Thoracic aorta (tissue), 2 donors: ENCODE data around the gene TPPP. TPM values are rescaled to one million over a fixed set of nuclear protein-coding genes. Genes with fewer than 3 reads are reported as not detected.

Experiments used
- ATAC-seq: fragments of 150-250 bp; one replicate; pipeline ENCODE4 v1.8.0; 2017; ENCODE audit warnings: low read depth; ENCODE audit not compliant: insufficient number of reproducible peaks, low FRiP score
- DNase-seq: peaks from one replicate; pipeline ENCODE4 v3.0.0-alpha.2; 2020; ENCODE audit warnings: low spot score
- H3K27ac ChIP-seq, 2 donors: fragments of 200-600 bp; sonication (generic); 1 replicate in 1 of 2; 2 replicates in 1 of 2; pipeline ENCODE4 v1.5.1; 2016; ENCODE audit warnings: mild to moderate bottlenecking in 2 of 2, moderate library complexity in 2 of 2
- H3K27me3 ChIP-seq: fragments of 200-600 bp; sonication (generic); replicated peaks from 2 replicates; pipeline ENCODE4 v1.6.0; 2016; ENCODE audit warnings: mild to moderate bottlenecking; ENCODE audit not compliant: insufficient read depth
- H3K36me3 ChIP-seq: fragments of 200-600 bp; sonication (generic); one replicate; pipeline ENCODE4 v1.5.1; 2016
- H3K4me1 ChIP-seq, 2 donors: fragments of 200-600 bp; sonication (generic); 1 replicate in 1 of 2; 2 replicates in 1 of 2; pipeline versions ENCODE4 v1.5.1 to v1.6.0; 2016; ENCODE audit warnings: low read depth in 2 of 2, mild to moderate bottlenecking in 1 of 2; ENCODE audit not compliant: control insufficient read depth in 1 of 2
- H3K4me3 ChIP-seq: fragments of 200-600 bp; sonication (generic); 2 replicates; pipeline ENCODE4 v1.5.1; 2016; ENCODE audit warnings: mild to moderate bottlenecking
- H3K9me3 ChIP-seq: fragments of 200-600 bp; sonication (generic); 2 replicates; pipeline ENCODE4 v1.5.1; 2016
- CTCF ChIP-seq: fragments of 200-600 bp; sonication (generic); IDR thresholded peaks from one replicate; pipeline ENCODE4 v1.5.1; 2019; ENCODE audit warnings: antibody characterized with exemption
- total RNA-seq, 2 donors: library from RNA; depleted of rRNA; stranded (reverse); fragments of >200 nt; gene quantifications; one replicate each; pipeline versions ENCODE4 v1.1.0 to v1.2.3, GENCODE V29; 2016

TPPP gene
- total RNA-seq, 2 donors from 2014 or later: 9.9 to 13.0 TPM

- H3K27ac ChIP-seq: no peak overlapping the region
Observed at GRCh38 chr5:612498-613424, 80.4 kb downstream of the TPPP start.

GRCh38 chr5:611731-612486 is 81.2 kb downstream of the TPPP start, which contains the start of gene CEP72:
CEP72 (plus strand) TSS chr5:612340; CDS start chr5:612362, 22 bp downstream.
- Histone ChIP-seq H3K4me3 (peak within 1 kb of the TSS; percentile 88), H3K27me3 (no peaks in the 10 kb centered on the region), H3K4me1 (peaks cover 5 to 16% of the 10 kb centered on the region in 2 donors), H3K9me3 (no peaks in the 10 kb centered on the region), H3K36me3 (no peaks in the 10 kb centered on the region), H3K27ac (no peak within 1 kb of the TSS)
- TF ChIP-seq CTCF: no peak
- ATAC-seq (peak; percentile 58), DNase-seq (peak; percentile 57)

More at GRCh38 chr5:612498-613424, 80.4 kb downstream of the TPPP start:
- TF ChIP-seq CTCF: no peak
- Histone ChIP-seq H3K36me3 (no peaks in the 10 kb centered on the region), H3K4me1 (peaks cover 5 to 16% of the 10 kb centered on the region in 2 donors), H3K27me3 (no peaks in the 10 kb centered on the region), H3K9me3 (no peaks in the 10 kb centered on the region), H3K4me3 (peak overlapping the region; percentile 88)
- DNase-seq (no peak), ATAC-seq (no peak)

- no peaks in the 10 kb centered on the region for H3K36me3 ChIP-seq
- no peaks in the 10 kb centered on the region for H3K9me3 ChIP-seq
- no peak overlapping the region for H3K27ac ChIP-seq
- TF ChIP-seq CTCF: no peak
- no peaks in the 10 kb centered on the region for H3K27me3 ChIP-seq
- H3K4me3 ChIP-seq: peak overlapping the region; percentile 88
- no peak for ATAC-seq
- DNase-seq: no peak
- peaks cover 5 to 16% of the 10 kb centered on the region in 2 donors for H3K4me1 ChIP-seq
Observed at GRCh38 chr5:610744-611730, 82.1 kb downstream of the TPPP start.

GRCh38 chr5:610011-610743 is 83.0 kb downstream of the TPPP start:
- no peak for TF ChIP-seq CTCF
- H3K27ac ChIP-seq: no peak overlapping the region
- H3K36me3 ChIP-seq: no peaks in the 10 kb centered on the region
- H3K4me3 ChIP-seq: no peak overlapping the region
- no peaks in the 10 kb centered on the region for H3K27me3 ChIP-seq
- no peaks in the 10 kb centered on the region for H3K9me3 ChIP-seq
- H3K4me1 ChIP-seq: peaks cover 5 to 16% of the 10 kb centered on the region in 2 donors
- ATAC-seq: no peak
- DNase-seq: no peak

Other genes with a start within 250 kb of the TPPP start
- 1 to 10 TPM; 1.6 to 1.8 TPM for gene SLC9A3, start 168.9 kb downstream of the TPPP start, total RNA-seq
- gene CEP72, start 81.0 kb downstream of the TPPP start, total RNA-seq: 1 to 10 TPM in 1 of 2 donors, under 1 TPM in 1; 0.68 to 2.0 TPM
- 1 to 10 TPM; 1.8 to 8.7 TPM for gene ZDHHC11B, start 91.4 kb upstream of the TPPP start, total RNA-seq
- gene ZDHHC11, start 157.6 kb upstream of the TPPP start, total RNA-seq: 1 to 10 TPM; 4.2 to 5.6 TPM
- gene BRD9, start 199.4 kb upstream of the TPPP start, total RNA-seq: 10 to 100 TPM; 30.7 to 54.5 TPM
- gene TRIP13, start 199.5 kb upstream of the TPPP start, total RNA-seq: 1 to 10 TPM in 1 of 2 donors, not detected in 1; 1.6 TPM